ENCODE measurements around the gene PDE4B.

- no peak for TF ChIP-seq CTCF (conservative IDR thresholded peaks at IDR 0.05; ENCODE audit: low read depth, low read length)
- no peak for TF ChIP-seq EZH2phosphoT487 (IDR thresholded peaks at IDR 0.05; ENCODE audit: borderline replicate concordance, low read length)
These were observed 573.9 kb downstream of the PDE4B start for GRCh38 chr1:66366634-66367033.

Measured in PC-3 (cell line).